Measurements from ENCODE around the gene SPATA6. TPM values are rescaled to one million over a fixed set of nuclear protein-coding genes. Genes with fewer than 3 reads are reported as not detected.

The SPATA6 gene
- total and polyA plus RNA-seq, 2 experiments from 2014 or later, result 10.6 to 13.3 TPM

DNA sequence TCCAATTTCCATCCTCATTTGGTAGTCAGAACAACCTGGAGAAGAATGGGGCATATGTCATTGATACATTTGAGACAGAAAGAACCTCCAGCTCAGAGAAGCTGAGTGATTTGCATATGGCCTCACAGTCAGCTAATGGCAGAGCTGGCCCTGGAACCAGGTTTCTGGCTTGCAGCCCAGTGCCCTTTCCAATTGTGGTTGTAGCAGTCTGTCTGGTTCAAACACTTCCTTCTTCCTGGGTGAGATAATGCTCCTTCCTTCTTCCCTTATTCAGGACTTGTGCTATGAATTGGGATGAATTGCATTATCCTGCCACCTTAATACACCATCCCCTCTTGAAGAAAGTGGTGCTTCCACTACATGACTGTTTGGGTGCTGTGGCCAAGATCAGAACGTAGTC lies 225.3 kb downstream of the SPATA6 start:
- H3K4me1 Mint-ChIP-seq, result peaks cover 8% of the 10 kb centered on the region
- Histone ChIP-seq H3K27me3 (ENCODE audit: insufficient read depth) (no peaks in the 10 kb centered on the region), H3K79me2 (replicated peaks; ENCODE audit: insufficient read depth) (no peaks in the 10 kb centered on the region), H3K27ac (ENCODE audit: low read depth) (no peak overlapping the region), H3K4me2 (no peak overlapping the region), H4K20me1 (replicated peaks; ENCODE audit: insufficient read depth) (no peaks in the 10 kb centered on the region), H3K36me3 (ENCODE audit: insufficient read depth) (no peaks in the 10 kb centered on the region), H2AFZ (no peak overlapping the region), H3K4me1 (ENCODE audit: insufficient read depth) (no peaks in the 10 kb centered on the region), H3K4me3 (no peak overlapping the region), H3F3A (replicated peaks; ENCODE audit: low read depth) (no peaks in the 10 kb centered on the region), H3K9me2 (ENCODE audit: insufficient read depth) (no peaks in the 10 kb centered on the region)
- H3K27me3 Mint-ChIP-seq (ENCODE audit: insufficient read depth, low read depth, poor library complexity), result peaks cover 2% of the 10 kb centered on the region
- no peak for DNase-seq (ENCODE audit: low spot score)
- H3K36me3 Mint-ChIP-seq (ENCODE audit: low read depth), result no peaks in the 10 kb centered on the region
- H3K27ac Mint-ChIP-seq, result no peak overlapping the region
- TF ChIP-seq, protein P1, sequence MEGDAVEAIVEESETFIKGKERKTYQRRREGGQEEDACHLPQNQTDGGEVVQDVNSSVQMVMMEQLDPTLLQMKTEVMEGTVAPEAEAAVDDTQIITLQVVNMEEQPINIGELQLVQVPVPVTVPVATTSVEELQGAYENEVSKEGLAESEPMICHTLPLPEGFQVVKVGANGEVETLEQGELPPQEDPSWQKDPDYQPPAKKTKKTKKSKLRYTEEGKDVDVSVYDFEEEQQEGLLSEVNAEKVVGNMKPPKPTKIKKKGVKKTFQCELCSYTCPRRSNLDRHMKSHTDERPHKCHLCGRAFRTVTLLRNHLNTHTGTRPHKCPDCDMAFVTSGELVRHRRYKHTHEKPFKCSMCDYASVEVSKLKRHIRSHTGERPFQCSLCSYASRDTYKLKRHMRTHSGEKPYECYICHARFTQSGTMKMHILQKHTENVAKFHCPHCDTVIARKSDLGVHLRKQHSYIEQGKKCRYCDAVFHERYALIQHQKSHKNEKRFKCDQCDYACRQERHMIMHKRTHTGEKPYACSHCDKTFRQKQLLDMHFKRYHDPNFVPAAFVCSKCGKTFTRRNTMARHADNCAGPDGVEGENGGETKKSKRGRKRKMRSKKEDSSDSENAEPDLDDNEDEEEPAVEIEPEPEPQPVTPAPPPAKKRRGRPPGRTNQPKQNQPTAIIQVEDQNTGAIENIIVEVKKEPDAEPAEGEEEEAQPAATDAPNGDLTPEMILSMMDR (conservative IDR thresholded peaks at IDR 0.05; ENCODE audit: low read depth in 2 of 2), result no peak
- no peak for TF ChIP-seq ZNF331 (CRISPR knock-in tag; IDR thresholded peaks at IDR 0.05; ENCODE audit: low read depth)
- TF ChIP-seq EZH2phosphoT487 (IDR thresholded peaks at IDR 0.05; ENCODE audit: unreplicated experiment), result no peak
- no peak for TF ChIP-seq CREB1 (CRISPR knock-in tag; IDR thresholded peaks at IDR 0.05; ENCODE audit: low read depth)
- TF ChIP-seq JUNB (IDR thresholded peaks at IDR 0.05; ENCODE audit: unreplicated experiment), result no peak
- TF ChIP-seq STAT1 (IDR thresholded peaks at IDR 0.05; ENCODE audit: unreplicated experiment), result no peak
- TF ChIP-seq EZH2 (IDR thresholded peaks at IDR 0.05; ENCODE audit: low read depth, unreplicated experiment), result no peak
- TF ChIP-seq, protein P2, sequence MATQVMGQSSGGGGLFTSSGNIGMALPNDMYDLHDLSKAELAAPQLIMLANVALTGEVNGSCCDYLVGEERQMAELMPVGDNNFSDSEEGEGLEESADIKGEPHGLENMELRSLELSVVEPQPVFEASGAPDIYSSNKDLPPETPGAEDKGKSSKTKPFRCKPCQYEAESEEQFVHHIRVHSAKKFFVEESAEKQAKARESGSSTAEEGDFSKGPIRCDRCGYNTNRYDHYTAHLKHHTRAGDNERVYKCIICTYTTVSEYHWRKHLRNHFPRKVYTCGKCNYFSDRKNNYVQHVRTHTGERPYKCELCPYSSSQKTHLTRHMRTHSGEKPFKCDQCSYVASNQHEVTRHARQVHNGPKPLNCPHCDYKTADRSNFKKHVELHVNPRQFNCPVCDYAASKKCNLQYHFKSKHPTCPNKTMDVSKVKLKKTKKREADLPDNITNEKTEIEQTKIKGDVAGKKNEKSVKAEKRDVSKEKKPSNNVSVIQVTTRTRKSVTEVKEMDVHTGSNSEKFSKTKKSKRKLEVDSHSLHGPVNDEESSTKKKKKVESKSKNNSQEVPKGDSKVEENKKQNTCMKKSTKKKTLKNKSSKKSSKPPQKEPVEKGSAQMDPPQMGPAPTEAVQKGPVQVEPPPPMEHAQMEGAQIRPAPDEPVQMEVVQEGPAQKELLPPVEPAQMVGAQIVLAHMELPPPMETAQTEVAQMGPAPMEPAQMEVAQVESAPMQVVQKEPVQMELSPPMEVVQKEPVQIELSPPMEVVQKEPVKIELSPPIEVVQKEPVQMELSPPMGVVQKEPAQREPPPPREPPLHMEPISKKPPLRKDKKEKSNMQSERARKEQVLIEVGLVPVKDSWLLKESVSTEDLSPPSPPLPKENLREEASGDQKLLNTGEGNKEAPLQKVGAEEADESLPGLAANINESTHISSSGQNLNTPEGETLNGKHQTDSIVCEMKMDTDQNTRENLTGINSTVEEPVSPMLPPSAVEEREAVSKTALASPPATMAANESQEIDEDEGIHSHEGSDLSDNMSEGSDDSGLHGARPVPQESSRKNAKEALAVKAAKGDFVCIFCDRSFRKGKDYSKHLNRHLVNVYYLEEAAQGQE (IDR thresholded peaks at IDR 0.05; ENCODE audit: unreplicated experiment), result no peak
- no peak for TF ChIP-seq NANOG (IDR thresholded peaks at IDR 0.05; ENCODE audit: borderline replicate concordance)
- no peak for TF ChIP-seq POLR2AphosphoS5 (IDR thresholded peaks at IDR 0.05; ENCODE audit: low read depth)
- TF ChIP-seq, protein P3, sequence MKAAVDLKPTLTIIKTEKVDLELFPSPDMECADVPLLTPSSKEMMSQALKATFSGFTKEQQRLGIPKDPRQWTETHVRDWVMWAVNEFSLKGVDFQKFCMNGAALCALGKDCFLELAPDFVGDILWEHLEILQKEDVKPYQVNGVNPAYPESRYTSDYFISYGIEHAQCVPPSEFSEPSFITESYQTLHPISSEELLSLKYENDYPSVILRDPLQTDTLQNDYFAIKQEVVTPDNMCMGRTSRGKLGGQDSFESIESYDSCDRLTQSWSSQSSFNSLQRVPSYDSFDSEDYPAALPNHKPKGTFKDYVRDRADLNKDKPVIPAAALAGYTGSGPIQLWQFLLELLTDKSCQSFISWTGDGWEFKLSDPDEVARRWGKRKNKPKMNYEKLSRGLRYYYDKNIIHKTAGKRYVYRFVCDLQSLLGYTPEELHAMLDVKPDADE (IDR thresholded peaks at IDR 0.05), result no peak
- no peak for TF ChIP-seq ZNF114 (CRISPR knock-in tag; IDR thresholded peaks at IDR 0.05)
- TF ChIP-seq, protein P4, sequence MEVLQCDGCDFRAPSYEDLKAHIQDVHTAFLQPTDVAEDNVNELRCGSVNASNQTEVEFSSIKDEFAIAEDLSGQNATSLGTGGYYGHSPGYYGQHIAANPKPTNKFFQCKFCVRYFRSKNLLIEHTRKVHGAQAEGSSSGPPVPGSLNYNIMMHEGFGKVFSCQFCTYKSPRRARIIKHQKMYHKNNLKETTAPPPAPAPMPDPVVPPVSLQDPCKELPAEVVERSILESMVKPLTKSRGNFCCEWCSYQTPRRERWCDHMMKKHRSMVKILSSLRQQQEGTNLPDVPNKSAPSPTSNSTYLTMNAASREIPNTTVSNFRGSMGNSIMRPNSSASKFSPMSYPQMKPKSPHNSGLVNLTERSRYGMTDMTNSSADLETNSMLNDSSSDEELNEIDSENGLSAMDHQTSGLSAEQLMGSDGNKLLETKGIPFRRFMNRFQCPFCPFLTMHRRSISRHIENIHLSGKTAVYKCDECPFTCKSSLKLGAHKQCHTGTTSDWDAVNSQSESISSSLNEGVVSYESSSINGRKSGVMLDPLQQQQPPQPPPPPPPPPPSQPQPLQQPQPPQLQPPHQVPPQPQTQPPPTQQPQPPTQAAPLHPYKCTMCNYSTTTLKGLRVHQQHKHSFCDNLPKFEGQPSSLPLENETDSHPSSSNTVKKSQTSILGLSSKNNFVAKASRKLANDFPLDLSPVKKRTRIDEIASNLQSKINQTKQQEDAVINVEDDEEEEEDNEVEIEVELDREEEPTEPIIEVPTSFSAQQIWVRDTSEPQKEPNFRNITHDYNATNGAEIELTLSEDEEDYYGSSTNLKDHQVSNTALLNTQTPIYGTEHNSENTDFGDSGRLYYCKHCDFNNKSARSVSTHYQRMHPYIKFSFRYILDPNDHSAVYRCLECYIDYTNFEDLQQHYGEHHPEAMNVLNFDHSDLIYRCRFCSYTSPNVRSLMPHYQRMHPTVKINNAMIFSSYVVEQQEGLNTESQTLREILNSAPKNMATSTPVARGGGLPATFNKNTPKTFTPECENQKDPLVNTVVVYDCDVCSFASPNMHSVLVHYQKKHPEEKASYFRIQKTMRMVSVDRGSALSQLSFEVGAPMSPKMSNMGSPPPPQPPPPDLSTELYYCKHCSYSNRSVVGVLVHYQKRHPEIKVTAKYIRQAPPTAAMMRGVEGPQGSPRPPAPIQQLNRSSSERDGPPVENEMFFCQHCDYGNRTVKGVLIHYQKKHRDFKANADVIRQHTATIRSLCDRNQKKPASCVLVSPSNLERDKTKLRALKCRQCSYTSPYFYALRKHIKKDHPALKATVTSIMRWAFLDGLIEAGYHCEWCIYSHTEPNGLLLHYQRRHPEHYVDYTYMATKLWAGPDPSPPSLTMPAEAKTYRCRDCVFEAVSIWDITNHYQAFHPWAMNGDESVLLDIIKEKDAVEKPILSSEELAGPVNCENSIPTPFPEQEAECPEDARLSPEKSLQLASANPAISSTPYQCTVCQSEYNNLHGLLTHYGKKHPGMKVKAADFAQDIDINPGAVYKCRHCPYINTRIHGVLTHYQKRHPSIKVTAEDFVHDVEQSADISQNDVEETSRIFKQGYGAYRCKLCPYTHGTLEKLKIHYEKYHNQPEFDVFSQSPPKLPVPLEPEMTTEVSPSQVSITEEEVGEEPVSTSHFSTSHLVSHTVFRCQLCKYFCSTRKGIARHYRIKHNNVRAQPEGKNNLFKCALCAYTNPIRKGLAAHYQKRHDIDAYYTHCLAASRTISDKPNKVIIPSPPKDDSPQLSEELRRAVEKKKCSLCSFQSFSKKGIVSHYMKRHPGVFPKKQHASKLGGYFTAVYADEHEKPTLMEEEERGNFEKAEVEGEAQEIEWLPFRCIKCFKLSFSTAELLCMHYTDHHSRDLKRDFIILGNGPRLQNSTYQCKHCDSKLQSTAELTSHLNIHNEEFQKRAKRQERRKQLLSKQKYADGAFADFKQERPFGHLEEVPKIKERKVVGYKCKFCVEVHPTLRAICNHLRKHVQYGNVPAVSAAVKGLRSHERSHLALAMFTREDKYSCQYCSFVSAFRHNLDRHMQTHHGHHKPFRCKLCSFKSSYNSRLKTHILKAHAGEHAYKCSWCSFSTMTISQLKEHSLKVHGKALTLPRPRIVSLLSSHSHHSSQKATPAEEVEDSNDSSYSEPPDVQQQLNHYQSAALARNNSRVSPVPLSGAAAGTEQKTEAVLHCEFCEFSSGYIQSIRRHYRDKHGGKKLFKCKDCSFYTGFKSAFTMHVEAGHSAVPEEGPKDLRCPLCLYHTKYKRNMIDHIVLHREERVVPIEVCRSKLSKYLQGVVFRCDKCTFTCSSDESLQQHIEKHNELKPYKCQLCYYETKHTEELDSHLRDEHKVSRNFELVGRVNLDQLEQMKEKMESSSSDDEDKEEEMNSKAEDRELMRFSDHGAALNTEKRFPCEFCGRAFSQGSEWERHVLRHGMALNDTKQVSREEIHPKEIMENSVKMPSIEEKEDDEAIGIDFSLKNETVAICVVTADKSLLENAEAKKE (CRISPR knock-in tag; IDR thresholded peaks at IDR 0.05), result no peak
- H3K9me3 Mint-ChIP-seq, result no peaks in the 10 kb centered on the region
- ATAC-seq, result no peak
- no peak overlapping the region for H3K4me3 Mint-ChIP-seq
